ENCODE results near the gene RPS6KA2.

DNA sequence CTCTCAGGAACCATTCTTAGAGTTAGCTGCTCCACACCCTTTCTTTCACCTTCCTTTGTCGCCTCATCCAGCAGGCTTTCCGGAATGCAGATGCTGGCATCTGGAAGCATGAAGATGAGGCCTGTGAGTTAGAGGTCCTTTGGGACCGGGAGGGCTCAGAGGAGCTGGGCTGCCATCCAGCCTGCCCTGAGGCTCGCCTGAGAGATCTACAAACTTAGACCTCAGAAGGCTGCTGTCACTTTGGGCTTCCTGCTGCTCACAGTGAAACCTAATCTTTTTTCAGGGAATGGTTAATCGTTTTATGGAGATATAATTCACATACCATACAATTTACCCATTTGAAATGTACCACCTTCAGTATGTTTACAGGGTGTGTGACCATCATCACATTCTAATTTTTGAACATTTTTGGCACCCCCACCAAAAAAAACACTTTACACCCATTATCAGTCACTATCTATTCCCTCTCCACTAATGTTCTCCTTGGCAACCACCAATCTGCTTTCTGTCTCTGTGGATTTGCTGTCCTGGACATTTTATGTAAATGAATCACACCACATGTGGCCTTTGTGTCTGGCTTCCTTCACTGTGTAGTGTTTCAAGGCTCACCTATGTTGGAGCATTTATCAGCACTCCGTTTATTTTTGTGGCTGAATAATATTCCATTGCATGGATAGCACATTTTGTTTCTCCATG is 224.3 kb downstream of the RPS6KA2 start:
- TF ChIP-seq, protein P1, sequence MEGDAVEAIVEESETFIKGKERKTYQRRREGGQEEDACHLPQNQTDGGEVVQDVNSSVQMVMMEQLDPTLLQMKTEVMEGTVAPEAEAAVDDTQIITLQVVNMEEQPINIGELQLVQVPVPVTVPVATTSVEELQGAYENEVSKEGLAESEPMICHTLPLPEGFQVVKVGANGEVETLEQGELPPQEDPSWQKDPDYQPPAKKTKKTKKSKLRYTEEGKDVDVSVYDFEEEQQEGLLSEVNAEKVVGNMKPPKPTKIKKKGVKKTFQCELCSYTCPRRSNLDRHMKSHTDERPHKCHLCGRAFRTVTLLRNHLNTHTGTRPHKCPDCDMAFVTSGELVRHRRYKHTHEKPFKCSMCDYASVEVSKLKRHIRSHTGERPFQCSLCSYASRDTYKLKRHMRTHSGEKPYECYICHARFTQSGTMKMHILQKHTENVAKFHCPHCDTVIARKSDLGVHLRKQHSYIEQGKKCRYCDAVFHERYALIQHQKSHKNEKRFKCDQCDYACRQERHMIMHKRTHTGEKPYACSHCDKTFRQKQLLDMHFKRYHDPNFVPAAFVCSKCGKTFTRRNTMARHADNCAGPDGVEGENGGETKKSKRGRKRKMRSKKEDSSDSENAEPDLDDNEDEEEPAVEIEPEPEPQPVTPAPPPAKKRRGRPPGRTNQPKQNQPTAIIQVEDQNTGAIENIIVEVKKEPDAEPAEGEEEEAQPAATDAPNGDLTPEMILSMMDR (IDR thresholded peaks at IDR 0.05) = no peak
- TF ChIP-seq POLR2A (IDR thresholded peaks at IDR 0.05) = no peak

Measured in Peyer's patch (tissue), 4 donors.